HUDEP-2 (cell line): ENCODE data around the gene IFNAR1.
"Not testable (repeated sequence)": the region's sequence is repeated elsewhere in the genome, so short reads cannot be mapped to it uniquely, and the experiment has no call there.

ENCODE experiments used
- DNase-seq, 76 experiments: peaks; one replicate each; lab custom pipeline; 2025; ENCODE audit not compliant: unreplicated experiment in 76 of 76; lab: John Stamatoyannopoulos, UW

IFNAR1 gene

DNA sequence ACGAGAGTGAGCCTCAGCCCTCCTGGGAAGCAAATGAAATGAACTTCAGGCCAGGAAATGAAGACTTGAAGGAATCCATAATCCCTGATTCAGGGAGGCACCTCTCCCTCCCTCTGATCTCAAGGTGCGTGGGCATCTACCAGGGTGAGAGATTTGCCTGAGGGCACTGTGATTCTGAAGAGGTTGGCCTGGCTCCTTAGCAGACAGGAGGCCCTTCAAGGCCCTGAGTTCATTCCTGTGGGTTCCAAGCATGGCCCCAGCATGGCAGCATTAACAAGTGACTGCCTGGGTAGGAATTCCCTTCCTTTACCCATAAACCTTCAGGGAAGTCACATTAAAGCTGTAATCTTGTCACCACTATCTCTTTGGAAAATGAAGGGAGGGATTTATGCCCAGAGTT lies 48.7 kb downstream of the IFNAR1 start:
- DNase-seq = no peak

DNA sequence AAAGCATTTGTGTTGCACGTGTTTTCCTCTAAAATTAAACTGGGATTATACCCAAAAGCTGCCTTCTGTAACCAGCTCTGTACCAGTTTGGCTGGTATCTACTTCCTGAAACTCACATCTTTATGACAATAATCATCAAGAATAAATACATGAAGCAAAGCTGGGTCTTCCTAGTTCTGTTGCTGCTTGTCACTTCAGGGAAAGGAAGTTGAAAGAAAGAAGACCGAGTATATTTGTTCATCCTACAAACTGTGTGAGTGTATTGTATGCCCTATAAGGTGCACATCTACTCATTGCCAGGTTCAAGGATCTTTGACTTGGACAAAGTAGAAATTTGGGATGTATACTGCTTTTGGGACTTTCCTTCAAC lies 49.3 kb downstream of the IFNAR1 start:
- DNase-seq = no peak

DNA sequence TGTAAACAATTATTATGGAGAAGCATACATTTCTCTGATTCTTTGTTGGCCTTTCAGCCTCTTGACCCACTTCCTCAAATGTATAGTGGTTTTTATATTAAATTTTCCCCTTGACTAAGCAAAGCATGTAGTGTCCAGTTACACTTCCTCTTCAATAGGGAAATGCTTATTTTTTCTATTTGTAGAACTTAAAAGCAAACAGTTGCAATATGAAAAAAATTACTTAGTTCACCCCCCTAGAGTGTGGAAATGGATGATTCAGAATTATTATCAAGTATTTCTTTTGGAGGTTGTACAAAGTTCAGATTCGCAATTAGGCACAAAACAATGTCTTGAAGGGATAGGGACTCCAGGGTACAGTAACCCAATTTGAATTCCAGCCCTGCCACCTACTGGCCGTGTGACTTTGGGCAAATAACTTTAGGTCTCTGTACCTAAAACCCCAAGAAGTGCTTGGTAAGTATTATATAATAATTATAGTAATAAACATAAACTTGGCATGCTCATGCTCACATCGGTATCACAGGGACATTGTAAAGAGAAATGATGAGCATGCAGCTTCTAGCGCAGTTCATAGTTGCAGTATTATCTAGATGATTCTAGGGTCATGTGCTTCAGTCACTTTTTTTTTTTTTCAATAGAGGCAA lies 49.8 kb downstream of the IFNAR1 start:
- peak in 54 of 76 experiments; percentile 5 to 72 (median 43) for DNase-seq

DNA sequence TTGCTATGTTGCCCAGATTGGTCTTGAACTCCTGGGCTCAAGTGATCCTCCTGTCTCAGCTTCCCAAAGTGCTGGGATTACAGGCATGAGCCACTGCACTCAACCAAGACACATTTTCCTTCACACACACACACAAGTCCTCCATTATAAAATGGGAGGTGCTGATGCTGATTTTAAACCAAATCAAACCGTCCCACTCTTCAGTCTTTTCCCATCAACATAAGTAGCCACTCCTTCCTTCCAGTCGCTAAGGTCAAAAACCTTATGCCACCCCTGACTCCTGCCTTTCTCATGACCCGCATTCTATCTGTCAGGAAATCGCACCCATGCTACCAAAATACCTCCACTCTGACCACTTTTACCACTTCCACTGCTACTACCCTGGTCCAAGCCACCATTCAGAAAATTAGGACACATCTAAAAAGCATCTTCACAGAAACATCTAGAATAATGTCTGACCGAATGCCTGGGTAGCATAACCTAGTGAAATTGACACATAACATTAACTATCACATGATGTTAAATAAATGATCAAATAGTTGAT lies 50.4 kb downstream of the IFNAR1 start:
- DNase-seq = no peak

DNA sequence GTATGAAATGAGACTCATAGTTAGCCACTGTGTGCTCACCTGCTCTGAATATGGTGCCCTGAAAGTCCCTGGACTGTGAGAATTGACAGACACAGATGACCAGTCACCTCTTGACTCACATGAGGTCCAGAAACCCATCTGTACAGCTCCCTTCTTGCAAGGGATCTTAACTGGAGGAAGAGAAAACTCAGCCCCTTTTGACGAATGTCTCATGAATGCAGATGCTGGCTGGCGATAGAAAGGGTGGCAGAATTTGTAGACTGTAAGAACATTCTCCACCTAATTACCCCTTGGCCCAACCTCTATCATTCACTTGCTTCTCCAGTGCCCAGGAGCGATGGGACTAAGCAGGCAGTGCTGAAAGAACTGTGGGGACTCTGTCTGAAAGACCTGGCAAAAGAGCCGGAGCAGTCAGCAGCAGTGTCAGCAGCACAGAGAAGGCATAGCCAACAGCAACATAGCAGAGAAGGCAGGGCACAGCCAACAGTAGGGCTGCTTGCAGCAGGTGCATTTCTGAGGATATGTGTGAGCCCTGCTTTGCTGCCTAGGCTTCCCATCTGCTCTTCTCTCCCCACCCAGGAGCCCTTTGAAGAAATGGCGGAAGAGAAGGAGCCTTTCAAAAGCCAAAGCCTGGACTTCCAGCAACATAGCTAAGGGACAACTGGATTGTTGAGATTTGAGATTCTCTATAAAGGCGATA lies 52.6 kb downstream of the IFNAR1 start:
- no peak for DNase-seq

DNA sequence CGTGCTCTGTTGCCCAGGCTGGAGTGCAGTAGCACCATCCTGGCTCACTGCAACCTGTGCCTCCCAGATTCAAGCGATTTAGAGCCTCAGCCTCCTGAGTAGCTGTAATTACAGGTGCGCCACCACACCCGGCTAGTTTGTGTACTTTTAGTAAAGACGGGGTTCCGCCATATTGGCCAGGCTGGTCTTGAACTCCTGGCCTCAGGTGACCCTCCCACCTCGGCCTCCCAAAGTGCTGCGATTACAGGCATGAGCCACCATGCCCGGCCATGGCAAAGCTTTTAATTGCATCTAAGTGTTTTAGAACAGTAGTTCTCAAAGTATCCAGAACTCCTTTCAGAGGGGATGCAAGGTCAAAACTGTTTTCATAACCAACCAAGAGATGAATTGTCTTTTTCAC lies 53.3 kb downstream of the IFNAR1 start:
- DNase-seq = no peak

DNA sequence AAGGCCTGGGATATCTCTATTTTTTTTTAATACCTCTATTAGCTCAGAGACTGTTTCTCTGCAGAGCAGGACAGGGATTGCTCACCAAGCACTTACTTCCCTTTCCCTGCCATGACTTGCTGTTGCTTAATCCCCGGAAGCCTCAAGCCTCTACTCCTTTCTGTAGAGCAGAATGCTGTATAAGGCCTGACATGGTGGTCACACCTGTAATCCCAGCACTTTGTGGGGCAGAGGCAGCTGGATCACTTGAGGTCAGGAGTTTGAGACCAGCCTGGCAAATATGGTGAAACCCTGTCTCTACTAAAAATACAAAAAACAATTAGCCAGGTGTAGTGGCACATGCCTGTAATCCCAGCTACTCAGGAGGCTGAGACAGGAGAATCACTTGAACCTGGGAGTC lies 55.2 kb downstream of the IFNAR1 start:
- DNase-seq = peak in 6 of 76 experiments; percentile 19 to 57 (median 30)

DNA sequence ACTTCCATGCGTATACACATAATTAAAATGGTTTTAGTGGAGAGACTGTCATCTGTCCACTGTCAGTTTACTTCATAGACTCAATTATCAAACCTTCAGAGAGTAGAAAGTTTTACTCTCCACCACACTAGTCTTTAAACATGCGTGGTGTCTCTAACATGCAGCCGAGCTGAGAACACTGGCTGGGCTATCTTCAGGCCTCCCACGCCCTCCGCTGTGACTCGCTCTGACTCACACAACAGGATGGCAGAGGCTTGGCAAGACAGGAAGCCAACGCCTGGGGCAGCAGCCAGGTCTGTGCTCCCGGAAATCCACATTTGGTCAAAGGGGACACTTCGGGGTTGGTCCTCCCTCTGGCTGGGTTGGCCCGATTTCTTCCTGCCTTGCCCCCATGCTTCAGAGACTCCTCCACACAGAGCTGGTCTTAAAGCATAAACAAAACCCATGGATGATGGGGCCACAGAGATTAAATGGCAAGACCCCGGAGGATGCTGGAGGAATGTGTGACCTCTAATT lies 55.8 kb downstream of the IFNAR1 start:
- peak in 75 of 76 experiments; percentile 32 to 98 (median 94) for DNase-seq

DNA sequence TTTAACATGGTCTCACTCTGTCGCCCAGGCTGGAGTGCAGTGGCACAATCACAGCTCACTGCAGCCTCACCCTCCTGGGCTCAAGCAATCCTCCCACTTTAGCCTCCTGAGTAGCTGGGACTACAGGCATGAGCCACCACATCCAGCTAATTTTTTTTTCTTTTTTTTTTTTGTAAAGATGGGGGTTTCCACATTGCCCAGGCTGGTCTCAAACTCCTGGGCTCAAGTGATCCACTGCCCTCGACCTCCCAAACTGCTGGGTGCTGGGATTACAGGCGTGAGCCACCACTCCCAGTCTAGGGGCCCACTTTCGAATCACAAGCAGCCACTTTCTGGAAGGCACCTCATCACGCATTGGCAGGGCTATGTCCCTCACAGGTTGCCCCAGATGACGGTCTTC lies 56.6 kb downstream of the IFNAR1 start:
- not testable (repeated sequence) for DNase-seq

DNA sequence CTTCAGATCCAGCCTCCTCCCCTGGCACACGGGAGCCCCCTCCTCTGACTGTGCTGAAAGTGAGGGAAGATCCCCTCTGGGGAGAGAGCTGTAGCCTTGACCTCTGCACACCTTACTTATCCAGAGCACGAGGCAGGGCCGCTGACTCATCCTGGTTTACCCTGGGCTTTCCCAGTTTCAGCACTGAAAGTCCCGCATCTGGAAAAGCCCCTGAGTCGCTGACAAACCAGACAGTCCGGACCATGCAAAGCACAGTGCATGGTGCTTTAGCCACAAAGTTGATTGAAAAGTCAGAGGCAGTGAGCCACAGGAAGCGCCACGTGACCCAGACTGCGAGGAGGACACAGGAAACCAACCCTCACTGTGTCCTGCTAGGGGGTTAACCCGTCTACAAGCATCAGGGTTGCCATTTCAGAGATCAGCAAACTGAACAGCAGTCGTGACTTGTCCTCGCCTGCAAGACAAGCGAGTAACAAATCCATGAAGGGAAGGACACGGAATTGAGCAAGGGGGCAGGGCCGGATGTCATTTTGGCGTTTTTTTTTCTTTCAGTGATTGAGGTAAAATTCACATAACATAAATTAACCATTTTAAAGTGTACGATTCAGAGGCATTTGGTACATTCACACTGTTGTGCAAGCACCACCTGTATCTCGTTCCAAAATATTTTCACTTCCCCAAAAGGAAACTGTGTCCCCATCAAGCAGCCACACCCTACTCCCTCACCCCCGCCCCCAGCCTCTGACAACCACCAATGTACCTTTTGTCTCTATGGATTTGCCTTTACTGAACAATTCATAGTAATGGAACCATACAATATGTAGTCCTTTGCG lies 58.5 kb downstream of the IFNAR1 start:
- peak in 35 of 76 experiments; percentile 15 to 58 (median 31) for DNase-seq

DNA sequence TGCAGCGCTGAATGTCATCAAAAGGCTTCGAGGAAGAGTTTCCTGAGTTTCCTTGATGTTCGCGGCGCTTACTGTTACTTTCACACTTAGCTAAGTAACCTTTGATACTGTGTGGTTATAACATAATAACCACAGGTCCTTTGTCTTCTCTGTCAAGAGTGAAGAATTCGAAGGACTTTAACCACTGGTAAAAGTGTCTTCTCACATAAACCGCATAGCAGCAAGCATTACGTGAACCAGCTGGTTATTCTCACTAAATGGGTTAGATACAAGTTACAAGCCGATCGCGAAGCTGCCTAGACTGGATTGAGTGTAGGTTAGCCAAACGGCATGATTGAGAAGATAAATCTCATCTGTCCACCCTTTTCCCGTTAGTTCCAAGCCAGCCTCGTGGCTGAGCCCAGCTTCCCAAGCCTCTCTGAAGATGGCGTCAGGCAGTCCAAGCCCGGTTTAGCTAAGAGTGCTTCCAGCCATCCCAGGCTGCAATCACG lies 60.1 kb downstream of the IFNAR1 start:
- no peak for DNase-seq

DNA sequence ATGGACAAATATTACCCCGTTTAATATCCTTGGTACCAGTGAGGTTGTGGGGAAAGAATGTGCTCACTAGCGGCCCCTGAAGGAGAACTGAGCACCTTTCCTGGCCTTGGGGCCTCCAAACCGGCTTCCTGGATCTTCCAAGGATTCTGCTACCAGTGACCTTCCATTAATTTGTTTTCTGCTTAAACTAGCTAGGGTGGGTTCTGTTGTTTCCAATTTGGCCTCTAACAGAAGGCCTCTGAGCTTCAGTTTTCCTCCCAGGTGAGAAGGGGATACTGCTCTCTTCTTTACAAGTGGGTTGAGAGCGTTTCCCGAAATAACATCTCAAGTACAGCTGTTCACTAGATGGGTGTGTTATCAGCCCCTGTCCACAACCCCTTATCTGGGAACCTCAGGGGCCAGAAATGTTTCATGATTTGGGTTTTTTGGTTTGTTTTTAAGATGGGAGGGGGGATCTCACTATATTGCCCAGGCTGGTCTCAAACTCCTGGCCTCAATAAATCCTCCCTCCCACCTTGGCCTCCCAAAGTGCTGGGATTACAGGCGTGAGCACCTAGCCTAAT lies 61.5 kb downstream of the IFNAR1 start:
- peak in 53 of 76 experiments; percentile 16 to 72 (median 45) for DNase-seq

DNA sequence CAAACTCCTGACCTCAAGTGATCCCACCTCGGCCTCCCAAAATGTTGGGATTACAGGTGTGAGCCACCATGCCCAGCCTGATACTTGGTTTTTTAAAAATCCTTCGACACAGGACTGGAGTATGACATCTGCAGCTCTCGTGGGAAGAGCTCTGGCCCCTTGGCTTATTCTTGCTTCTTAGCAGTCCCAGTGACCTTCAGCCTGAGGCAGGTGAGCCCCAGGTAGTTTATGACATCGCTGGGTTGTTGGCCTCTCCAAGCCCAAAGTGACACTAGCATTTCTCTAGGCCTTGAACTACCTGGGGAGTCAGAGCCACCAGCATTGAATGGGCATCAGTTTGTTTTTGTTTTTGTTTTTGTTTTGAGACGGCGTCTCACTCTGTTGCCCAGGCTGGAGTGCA lies 62.5 kb downstream of the IFNAR1 start:
- DNase-seq = no peak

DNA sequence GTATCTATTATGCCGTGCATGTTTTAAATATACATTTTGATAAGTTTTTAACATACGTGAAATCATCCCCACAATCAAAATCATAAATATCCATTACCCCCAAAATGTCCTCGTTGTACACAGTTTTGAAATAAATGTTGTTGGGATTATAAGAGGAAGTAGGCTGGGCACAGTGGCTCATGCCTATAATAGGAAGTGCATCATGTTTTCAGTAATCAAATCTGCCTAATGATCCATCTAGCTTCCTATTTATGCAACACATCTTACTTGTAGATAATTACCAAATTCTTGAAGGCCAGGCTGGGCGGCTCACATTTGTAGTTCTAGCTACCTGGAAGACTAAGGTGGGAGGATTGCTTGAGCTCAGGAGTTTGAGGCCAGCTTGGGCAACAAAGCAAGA lies 63.4 kb downstream of the IFNAR1 start:
- no peak for DNase-seq

DNA sequence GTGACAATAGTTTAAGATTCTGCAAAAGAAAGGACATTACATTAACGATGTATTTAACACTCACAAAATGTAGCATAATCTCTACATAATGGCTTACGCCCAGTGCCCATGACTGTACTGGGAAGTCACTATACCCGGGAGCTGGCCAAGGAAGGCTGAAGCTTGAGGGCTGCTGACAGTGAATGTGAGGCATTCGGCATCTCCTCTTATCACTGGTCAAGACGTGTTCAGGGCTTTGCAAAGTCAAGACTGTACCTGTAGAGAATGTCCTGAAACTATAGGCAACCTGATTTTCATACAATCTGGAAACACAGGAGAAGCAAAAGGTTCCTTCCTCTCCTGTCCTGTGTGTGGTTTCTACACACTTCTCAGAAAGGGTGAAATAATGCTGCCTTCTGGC lies 65.7 kb downstream of the IFNAR1 start:
- DNase-seq = no peak

DNA sequence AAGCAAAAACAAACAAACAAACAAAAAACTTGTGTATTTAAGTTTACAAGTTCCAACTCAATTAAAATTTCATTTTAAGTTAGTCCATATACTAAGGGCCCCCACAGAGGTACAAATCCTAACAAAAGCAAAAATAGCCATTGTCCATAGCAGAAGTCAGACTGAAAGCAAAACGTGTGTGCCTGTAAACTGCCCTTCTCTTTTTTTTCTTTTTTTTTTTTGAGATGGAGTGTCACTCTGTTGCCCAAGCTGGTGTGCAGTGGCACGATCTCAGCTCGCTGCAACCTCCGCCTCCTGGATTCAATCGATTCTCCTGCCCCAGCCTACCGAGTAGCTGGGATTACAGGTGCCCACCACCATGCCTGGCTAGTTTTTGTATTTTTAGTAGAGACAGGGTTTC lies 66.9 kb downstream of the IFNAR1 start:
- DNase-seq = no peak

DNA sequence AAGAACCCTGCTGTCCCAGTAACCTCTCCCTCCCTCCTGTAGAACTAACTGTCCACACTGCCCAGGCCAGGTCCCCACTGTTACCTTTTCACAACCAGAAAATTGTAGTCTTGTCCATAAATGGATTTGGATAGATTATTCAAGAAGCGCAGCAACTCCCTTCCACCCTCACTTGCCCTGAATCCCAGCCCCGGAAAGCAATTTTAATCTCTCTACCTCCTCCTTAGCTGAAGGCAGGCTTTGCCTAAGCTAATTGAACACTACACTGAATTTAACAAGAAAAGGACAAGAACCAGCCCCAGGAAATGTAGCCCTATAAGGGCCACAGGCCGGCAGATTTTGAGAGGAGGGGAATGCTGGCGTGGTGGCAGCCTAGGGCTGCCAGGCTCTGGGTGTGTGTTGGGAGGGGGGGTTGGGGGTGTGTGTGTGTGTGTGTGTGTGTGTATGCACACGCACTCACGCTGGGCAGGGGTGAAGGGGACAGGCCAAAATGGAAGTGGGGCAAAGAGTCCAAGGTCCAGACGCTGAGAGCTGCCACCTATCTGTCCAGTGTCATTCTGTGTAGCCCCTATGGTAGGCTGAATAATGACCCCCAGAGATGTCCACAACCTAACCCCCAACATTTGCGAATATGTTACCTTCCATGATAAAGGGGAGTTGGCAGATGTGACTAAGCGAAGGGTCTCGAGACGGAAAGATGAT lies 67.7 kb downstream of the IFNAR1 start:
- DNase-seq = no peak

DNA sequence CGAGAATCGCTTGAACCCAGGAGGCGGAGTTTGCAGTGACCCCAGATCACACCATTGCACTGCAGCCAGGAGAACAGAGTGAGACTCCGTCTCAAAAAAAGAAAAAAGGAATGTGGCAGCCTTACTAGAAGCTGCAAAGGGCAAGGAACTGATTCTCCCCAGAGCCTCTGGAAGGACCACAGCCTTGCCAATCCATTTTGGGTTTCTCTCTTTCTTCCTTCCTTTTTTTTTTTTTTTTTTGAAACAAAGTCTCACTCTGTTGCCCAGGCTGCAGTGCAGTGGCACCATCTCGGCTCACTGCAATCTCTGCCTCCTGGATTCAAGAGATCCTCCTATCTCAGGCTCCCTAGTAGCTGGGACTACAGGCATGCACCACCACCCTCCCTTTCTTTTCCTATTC lies 68.6 kb downstream of the IFNAR1 start:
- no peak for DNase-seq

DNA sequence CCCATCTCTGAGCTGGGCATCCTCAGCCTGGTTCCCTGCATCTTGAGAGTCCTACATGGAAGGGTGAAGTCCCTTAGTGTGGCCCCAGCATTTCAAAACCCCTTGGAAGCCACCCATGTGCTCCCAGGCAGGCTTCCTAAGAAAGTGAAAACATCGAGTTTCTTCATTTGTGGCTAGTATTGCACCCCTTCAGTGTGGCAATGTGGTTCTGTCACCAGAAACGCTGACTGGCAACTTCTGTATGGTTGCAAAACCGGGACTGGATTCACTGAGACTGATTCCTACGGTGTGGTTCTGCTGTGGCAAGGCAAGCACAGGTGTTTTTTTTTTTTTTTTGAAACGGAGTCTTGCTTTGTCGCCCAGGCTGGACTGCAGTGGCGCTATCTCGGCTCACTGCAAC lies 69.5 kb downstream of the IFNAR1 start:
- DNase-seq = no peak

DNA sequence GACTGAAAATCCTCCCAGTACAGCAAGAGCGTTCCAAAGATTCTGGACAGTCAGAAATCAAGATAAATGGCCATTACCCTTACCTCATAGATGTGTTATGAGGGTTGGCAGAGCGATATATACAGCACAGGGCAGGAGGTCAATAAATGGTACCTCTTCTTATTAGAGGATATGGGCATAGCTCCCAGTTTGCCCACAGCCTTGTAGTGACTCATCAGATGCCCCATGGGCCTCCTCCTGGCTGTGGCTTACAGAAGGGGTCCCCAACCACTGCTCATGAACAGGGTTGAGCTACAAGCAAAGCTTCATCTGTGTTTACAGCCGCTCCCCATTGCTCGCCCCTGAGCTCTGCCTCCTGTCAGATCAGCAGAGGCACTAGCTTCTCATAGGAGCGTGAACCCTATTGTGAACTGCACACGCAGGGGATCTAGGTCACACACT lies 71.1 kb downstream of the IFNAR1 start:
- DNase-seq = peak in 1 of 76 experiments; percentile 18
